Measurements from ENCODE around the gene WASL. TPM values are rescaled to one million over a fixed set of nuclear protein-coding genes. Genes with fewer than 3 reads are reported as not detected.

The WASL gene
- 39.3 and 41.9 TPM in 2 replicates for total RNA-seq (2021)
- long read RNA-seq, full-length matches to known transcripts, result 1 of 36 reads
- long read RNA-seq, partial matches to known transcripts, result 24 of 36 reads
- long read RNA-seq, other reads (novel, unspliced or antisense), result 11 of 36 reads

DNA sequence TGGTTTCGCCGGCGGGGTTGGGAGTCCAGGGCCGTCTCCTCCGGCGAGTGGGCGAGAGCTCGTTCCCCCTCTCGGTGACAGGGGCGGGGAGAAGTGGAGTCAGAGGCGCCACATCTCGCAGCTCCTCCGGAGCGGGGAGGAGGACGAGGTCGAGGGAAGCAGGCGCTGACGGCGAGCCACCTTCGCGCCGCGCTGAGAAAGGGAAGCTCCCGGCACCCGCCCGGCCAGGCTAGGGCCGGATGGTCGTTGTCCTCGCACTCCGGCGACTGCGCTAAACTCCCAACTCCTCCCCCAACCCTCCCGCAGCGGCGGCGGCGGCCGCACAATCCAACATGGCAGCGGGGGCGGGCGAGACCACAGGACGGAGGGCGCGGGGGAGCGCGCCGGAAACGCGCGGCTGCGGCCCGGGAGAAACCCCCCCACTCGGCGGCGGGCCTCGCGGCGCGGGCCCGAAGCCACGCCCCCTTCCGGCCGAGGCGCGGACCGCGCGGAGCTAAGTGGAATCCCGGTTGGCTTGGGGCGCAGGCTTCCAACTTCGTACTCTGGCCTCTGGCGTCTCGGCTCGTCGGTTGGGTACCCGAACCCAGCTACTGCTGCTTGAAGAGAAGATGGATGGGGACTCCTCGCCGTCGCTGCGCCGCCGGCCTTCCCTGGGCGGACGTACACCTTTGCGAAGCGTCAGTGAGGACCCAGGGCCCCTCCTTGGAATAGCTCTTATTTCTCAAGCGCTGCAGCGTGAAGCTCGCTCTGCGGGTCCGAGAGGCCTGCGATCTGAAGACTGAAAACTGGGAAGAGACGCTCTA lies at the start of gene WASL:
Gene WASL (minus strand): TSS at position 270 of the 803 bp plus-strand sequence. CDS start 269 bp downstream, at position 1.
- no peak within 1 kb of the TSS for H3T11ph ChIP-seq (ENCODE audit: low read length)
- H3K18ac ChIP-seq (ENCODE audit: insufficient read length, low read depth, low read length), result peak within 1 kb of the TSS; percentile 90
- peak; percentile 92 for DNase-seq
- no peak within 1 kb of the TSS for H3K4ac ChIP-seq (ENCODE audit: low read depth, low read length)
- TF ChIP-seq, protein P1, sequence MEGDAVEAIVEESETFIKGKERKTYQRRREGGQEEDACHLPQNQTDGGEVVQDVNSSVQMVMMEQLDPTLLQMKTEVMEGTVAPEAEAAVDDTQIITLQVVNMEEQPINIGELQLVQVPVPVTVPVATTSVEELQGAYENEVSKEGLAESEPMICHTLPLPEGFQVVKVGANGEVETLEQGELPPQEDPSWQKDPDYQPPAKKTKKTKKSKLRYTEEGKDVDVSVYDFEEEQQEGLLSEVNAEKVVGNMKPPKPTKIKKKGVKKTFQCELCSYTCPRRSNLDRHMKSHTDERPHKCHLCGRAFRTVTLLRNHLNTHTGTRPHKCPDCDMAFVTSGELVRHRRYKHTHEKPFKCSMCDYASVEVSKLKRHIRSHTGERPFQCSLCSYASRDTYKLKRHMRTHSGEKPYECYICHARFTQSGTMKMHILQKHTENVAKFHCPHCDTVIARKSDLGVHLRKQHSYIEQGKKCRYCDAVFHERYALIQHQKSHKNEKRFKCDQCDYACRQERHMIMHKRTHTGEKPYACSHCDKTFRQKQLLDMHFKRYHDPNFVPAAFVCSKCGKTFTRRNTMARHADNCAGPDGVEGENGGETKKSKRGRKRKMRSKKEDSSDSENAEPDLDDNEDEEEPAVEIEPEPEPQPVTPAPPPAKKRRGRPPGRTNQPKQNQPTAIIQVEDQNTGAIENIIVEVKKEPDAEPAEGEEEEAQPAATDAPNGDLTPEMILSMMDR (conservative IDR thresholded peaks at IDR 0.05), result no peak
- peak within 1 kb of the TSS; percentile 98 to 99 (median 99) for H3K27ac Mint-ChIP-seq
- H3K14ac ChIP-seq (ENCODE audit: insufficient read depth, low read length), result peak within 1 kb of the TSS; percentile 93
- no peaks in the 10 kb centered on the region for H3K79me1 ChIP-seq (ENCODE audit: insufficient read depth, low read depth, low read length, poor library complexity, severe bottlenecking)
- H3K23ac ChIP-seq (ENCODE audit: insufficient read length, low read depth, low read length), result no peak within 1 kb of the TSS
- H2BK20ac ChIP-seq (ENCODE audit: low read depth, low read length, poor library complexity, severe bottlenecking), result no peak within 1 kb of the TSS
- peak within 1 kb of the TSS; percentile 93 for H3K9ac ChIP-seq (ENCODE audit: extremely low read depth, insufficient read length, low read length)
- no peak within 1 kb of the TSS for H4K8ac ChIP-seq (replicated peaks; ENCODE audit: insufficient read length, low read depth, low read length)
- H2AK5ac ChIP-seq (ENCODE audit: insufficient read length, low read length), result no peak within 1 kb of the TSS
- peak within 1 kb of the TSS; percentile 77 for H3K27ac ChIP-seq (ENCODE audit: insufficient read length, low read depth, low read length)
- H3K36me3 Mint-ChIP-seq (ENCODE audit: insufficient read depth in 1 of 3, low read depth in 3 of 3), result peaks cover 0 to 3% (median 0%) of the 10 kb centered on the region in 3 experiments; a peak in 2 of 7 replicates
- no peak within 1 kb of the TSS for H2BK15ac ChIP-seq (ENCODE audit: low read depth, low read length)
- peak within 1 kb of the TSS; percentile 77 for H3K4me2 ChIP-seq (ENCODE audit: insufficient read depth, insufficient read length, low read length)
- no peaks in the 10 kb centered on the region for H3K9me3 ChIP-seq (ENCODE audit: control insufficient read depth, low read depth, low read length)
- no peak within 1 kb of the TSS for H4K91ac ChIP-seq (ENCODE audit: insufficient read length, low read depth, low read length)
- H4K5ac ChIP-seq (ENCODE audit: insufficient read length, low read depth, low read length), result peak within 1 kb of the TSS; percentile 18
- H2BK12ac ChIP-seq (ENCODE audit: insufficient read length, low read depth, low read length), result no peak within 1 kb of the TSS
- H3K23me2 ChIP-seq (ENCODE audit: insufficient read length, low read depth, low read length, poor library complexity, severe bottlenecking), result peaks cover 7% of the 10 kb centered on the region
- peaks cover 58% of the 10 kb centered on the region in 2 experiments for H3K4me1 Mint-ChIP-seq
- WGBS (ENCODE audit: extremely low coverage, insufficient read length, low lambda C conversion rate), result no CpG with 5 or more reads among the region's 93 CpGs
- no peak within 1 kb of the TSS for H2AFZ ChIP-seq (ENCODE audit: low read length)
- no peak within 1 kb of the TSS for H2BK5ac ChIP-seq (ENCODE audit: insufficient read length, low read length)
- H2BK120ac ChIP-seq (ENCODE audit: low read depth, low read length, poor library complexity, severe bottlenecking), result peak within 1 kb of the TSS; percentile 83
- H3K27me3 Mint-ChIP-seq (ENCODE audit: low read depth), result no peaks in the 10 kb centered on the region
- H4K20me1 ChIP-seq (ENCODE audit: control insufficient read depth, insufficient read depth, insufficient read length), result no peaks in the 10 kb centered on the region
- H3K9me3 Mint-ChIP-seq, result no peaks in the 10 kb centered on the region
- peaks cover 1% of the 10 kb centered on the region; the same call in 1 of the 2 replicates for H3K4me1 ChIP-seq (ENCODE audit: insufficient read depth, low read length)
- peak within 1 kb of the TSS; percentile 92 to 97 for H3K4me3 Mint-ChIP-seq
- peaks cover 27% of the 10 kb centered on the region; the same call in 1 of the 2 replicates for H3K79me2 ChIP-seq (ENCODE audit: insufficient read depth, low read length)
- H3K56ac ChIP-seq (ENCODE audit: insufficient read length, low read depth, low read length), result no peak within 1 kb of the TSS
- H3K27me3 ChIP-seq (ENCODE audit: insufficient read depth, low read length), result no peaks in the 10 kb centered on the region
